GM23338 (cell line): ENCODE results near the gene ITPR2. TPM values are rescaled to one million over a fixed set of nuclear protein-coding genes. Genes with fewer than 3 reads are reported as not detected.

Experiments used
- ATAC-seq: fragments of 200-7000 bp; cut with Tn5 transposase; 3 replicates; pipeline ENCODE4 v1.9.1; 2020
- DNase-seq: peaks from one replicate; pipeline ENCODE4 v3.0.0-alpha.2; 2015; ENCODE audit warnings: low spot score
- H2AFZ ChIP-seq: fragments of 200-600 bp; sonication (generic); 2 replicates; pipeline ENCODE4 v1.8.0; 2016; ENCODE audit warnings: antibody characterized with exemption, mild to moderate bottlenecking, moderate library complexity
- H3F3A ChIP-seq: fragments of 200-600 bp; sonication (generic); replicated peaks from 2 replicates; pipeline ENCODE4 v1.8.0; 2017; ENCODE audit warnings: antibody characterized with exemption, mixed run types, low read depth
- H3K27ac ChIP-seq: fragments of 200-600 bp; sonication (generic); 2 replicates; pipeline ENCODE4 v1.6.1; 2016; ENCODE audit warnings: low read depth
- H3K27me3 ChIP-seq: fragments of 200-600 bp; sonication (generic); 2 replicates; pipeline ENCODE4 v1.8.0; 2016; ENCODE audit warnings: mild to moderate bottlenecking, mixed run types, moderate library complexity; ENCODE audit not compliant: insufficient read depth
- H3K36me3 ChIP-seq: fragments of 200-600 bp; sonication (generic); 2 replicates; pipeline ENCODE4 v1.8.0; 2016; ENCODE audit warnings: mild to moderate bottlenecking; ENCODE audit not compliant: insufficient read depth
- H3K4me1 ChIP-seq: fragments of 200-600 bp; sonication (generic); 2 replicates; pipeline ENCODE4 v1.8.0; 2016; ENCODE audit warnings: mild to moderate bottlenecking, moderate library complexity; ENCODE audit not compliant: insufficient read depth
- H3K4me2 ChIP-seq: fragments of 200-600 bp; sonication (generic); 2 replicates; pipeline ENCODE4 v1.7.1; 2017; ENCODE audit warnings: mixed run types
- H3K4me3 ChIP-seq: fragments of 200-600 bp; sonication (generic); 2 replicates; pipeline ENCODE4 v1.6.1; 2016; ENCODE audit warnings: mixed run types
- H3K79me2 ChIP-seq: fragments of 200-600 bp; sonication (generic); replicated peaks from 2 replicates; pipeline ENCODE4 v1.8.0; 2017; ENCODE audit warnings: mild to moderate bottlenecking; ENCODE audit not compliant: insufficient read depth
- H3K9me2 ChIP-seq: fragments of 200-600 bp; sonication (generic); 2 replicates; pipeline ENCODE4 v1.8.0; 2017; ENCODE audit not compliant: insufficient read depth
- H4K20me1 ChIP-seq: fragments of 200-600 bp; sonication (generic); replicated peaks from 2 replicates; pipeline ENCODE4 v1.8.0; 2017; ENCODE audit warnings: mild to moderate bottlenecking; ENCODE audit not compliant: insufficient read depth
- H3K27ac Mint-ChIP-seq: 2 replicates; pipeline ENCODE4 v1.8.0; 2020; ENCODE audit warnings: inconsistent platforms, mild to moderate bottlenecking, moderate library complexity, mixed read lengths
- H3K27me3 Mint-ChIP-seq: 3 replicates; pipeline ENCODE4 v1.8.0; 2022; ENCODE audit warnings: low read depth, mild to moderate bottlenecking, moderate library complexity, mixed read lengths, inconsistent platforms; ENCODE audit not compliant: insufficient read depth, poor library complexity
- H3K36me3 Mint-ChIP-seq: 3 replicates; pipeline ENCODE4 v1.8.0; 2021; ENCODE audit warnings: low read depth, mild to moderate bottlenecking, inconsistent platforms, moderate library complexity, mixed read lengths
- H3K4me1 Mint-ChIP-seq: 3 replicates; pipeline ENCODE4 v1.8.0; 2020; ENCODE audit warnings: mild to moderate bottlenecking, inconsistent platforms, mixed read lengths
- H3K4me3 Mint-ChIP-seq: 3 replicates; pipeline ENCODE4 v1.8.0; 2021; ENCODE audit warnings: moderate library complexity, mild to moderate bottlenecking, inconsistent platforms, mixed read lengths
- H3K9me3 Mint-ChIP-seq: 3 replicates; pipeline ENCODE4 v1.8.0; 2020; ENCODE audit warnings: moderate library complexity, mild to moderate bottlenecking, inconsistent platforms, mixed read lengths
- CREB1 ChIP-seq: fragments of 250-450 bp; sonication (Bioruptor Pico); IDR thresholded peaks from 2 replicates; pipeline ENCODE4 v1.5.0; 2020; ENCODE audit warnings: low read depth, mild to moderate bottlenecking, moderate library complexity
- EZH2 ChIP-seq: fragments of 200-600 bp; sonication (generic); IDR thresholded peaks from one replicate; pipeline ENCODE4 v1.8.0; 2017; ENCODE audit warnings: antibody characterized with exemption, mild to moderate bottlenecking, low read depth; ENCODE audit not compliant: unreplicated experiment
- JUNB ChIP-seq: IDR thresholded peaks from one replicate; pipeline ENCODE4 v1.6.1; 2016; ENCODE audit warnings: antibody characterized with exemption; ENCODE audit not compliant: unreplicated experiment
- NANOG ChIP-seq: IDR thresholded peaks from 2 replicates; pipeline ENCODE4 v1.6.1; 2016; ENCODE audit warnings: antibody characterized with exemption, borderline replicate concordance
- POLR2AphosphoS5 ChIP-seq: IDR thresholded peaks from 2 replicates; pipeline ENCODE4 v1.6.1; 2016; ENCODE audit warnings: antibody characterized with exemption, low read depth
- STAT1 ChIP-seq: IDR thresholded peaks from one replicate; pipeline ENCODE4 v1.6.1; 2016; ENCODE audit warnings: antibody characterized with exemption; ENCODE audit not compliant: unreplicated experiment
- ZNF114 ChIP-seq: fragments of 250-450 bp; sonication (Bioruptor Pico); IDR thresholded peaks from 2 replicates; pipeline ENCODE4 v1.5.0; 2020; ENCODE audit warnings: mild to moderate bottlenecking, moderate library complexity
- polyA plus RNA-seq: library from polyadenylated mRNA; unstranded; fragments of >200 nt; fragmentation: Nextera tagmentation; extraction: Ambion mirVana; gene quantifications from 2 replicates; pipeline ENCODE4 v1.2.1, GENCODE V29; 2016
- total RNA-seq: library from RNA; depleted of rRNA; stranded (reverse); fragments of >200 nt; shearing (Covaris generic); gene quantifications from 2 replicates; pipeline ENCODE4 v1.2.3, GENCODE V29; 2014
- TF ChIP-seq, protein P1 (sequence below), 2 experiments: fragments of 200-600 bp in 1 of 2; sonication (generic) in 1 of 2; conservative IDR thresholded peaks; 2 replicates each; pipeline versions ENCODE4 v1.5.1 to v1.6.1; 2016 to 2017; ENCODE audit warnings: antibody characterized with exemption in 2 of 2, low read depth in 2 of 2, mild to moderate bottlenecking in 2 of 2, moderate library complexity in 1 of 2
- TF ChIP-seq, protein P2 (sequence below): IDR thresholded peaks from one replicate; pipeline ENCODE4 v1.6.1; 2018; ENCODE audit warnings: antibody characterized with exemption; ENCODE audit not compliant: unreplicated experiment
- TF ChIP-seq, protein P3 (sequence below): IDR thresholded peaks from 2 replicates; pipeline ENCODE4 v1.6.1; 2016; ENCODE audit warnings: antibody characterized with exemption

Gene ITPR2
- total and polyA plus RNA-seq, 2 experiments from 2014 or later: 44.5 to 65.2 TPM

DNA sequence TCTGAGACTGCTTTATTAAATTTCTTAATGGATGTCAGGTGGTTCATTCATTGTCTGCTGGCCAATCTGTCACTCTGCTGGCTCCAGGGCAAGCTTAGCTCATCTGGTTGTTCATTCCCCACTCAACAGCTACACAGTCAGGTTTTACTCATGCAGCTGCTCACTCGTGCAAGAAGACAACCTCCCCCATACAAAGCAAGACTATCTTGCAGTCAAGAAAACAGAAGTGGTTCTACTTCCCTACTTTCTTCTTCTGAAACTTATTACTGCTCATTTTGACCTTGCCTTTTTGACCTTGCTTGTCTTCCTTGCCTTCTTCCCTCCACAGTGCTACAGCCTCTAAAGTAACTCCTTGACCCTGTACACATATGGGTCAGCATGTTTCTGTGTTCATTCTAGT, 359.7 kb downstream of the ITPR2 start:
- Histone ChIP-seq H3K27ac (no peak overlapping the region), H3K27me3 (no peaks in the 10 kb centered on the region), H3K4me2 (no peak overlapping the region), H3K9me2 (no peaks in the 10 kb centered on the region), H3K79me2 (no peaks in the 10 kb centered on the region), H2AFZ (no peak overlapping the region), H3F3A (no peaks in the 10 kb centered on the region), H3K4me1 (peaks cover 9% of the 10 kb centered on the region; the same call in 1 of the 2 replicates), H3K4me3 (no peak overlapping the region), H4K20me1 (no peaks in the 10 kb centered on the region), H3K36me3 (peaks cover 4% of the 10 kb centered on the region; the same call in 1 of the 2 replicates)
- no peak for TF ChIP-seq JUNB
- TF ChIP-seq, protein P1, sequence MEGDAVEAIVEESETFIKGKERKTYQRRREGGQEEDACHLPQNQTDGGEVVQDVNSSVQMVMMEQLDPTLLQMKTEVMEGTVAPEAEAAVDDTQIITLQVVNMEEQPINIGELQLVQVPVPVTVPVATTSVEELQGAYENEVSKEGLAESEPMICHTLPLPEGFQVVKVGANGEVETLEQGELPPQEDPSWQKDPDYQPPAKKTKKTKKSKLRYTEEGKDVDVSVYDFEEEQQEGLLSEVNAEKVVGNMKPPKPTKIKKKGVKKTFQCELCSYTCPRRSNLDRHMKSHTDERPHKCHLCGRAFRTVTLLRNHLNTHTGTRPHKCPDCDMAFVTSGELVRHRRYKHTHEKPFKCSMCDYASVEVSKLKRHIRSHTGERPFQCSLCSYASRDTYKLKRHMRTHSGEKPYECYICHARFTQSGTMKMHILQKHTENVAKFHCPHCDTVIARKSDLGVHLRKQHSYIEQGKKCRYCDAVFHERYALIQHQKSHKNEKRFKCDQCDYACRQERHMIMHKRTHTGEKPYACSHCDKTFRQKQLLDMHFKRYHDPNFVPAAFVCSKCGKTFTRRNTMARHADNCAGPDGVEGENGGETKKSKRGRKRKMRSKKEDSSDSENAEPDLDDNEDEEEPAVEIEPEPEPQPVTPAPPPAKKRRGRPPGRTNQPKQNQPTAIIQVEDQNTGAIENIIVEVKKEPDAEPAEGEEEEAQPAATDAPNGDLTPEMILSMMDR (conservative IDR thresholded peaks at IDR 0.05; ENCODE audit: low read depth in 2 of 2): no peak
- no peak for TF ChIP-seq ZNF114 (CRISPR knock-in tag)
- TF ChIP-seq NANOG: no peak
- no peak for TF ChIP-seq POLR2AphosphoS5
- TF ChIP-seq, protein P2, sequence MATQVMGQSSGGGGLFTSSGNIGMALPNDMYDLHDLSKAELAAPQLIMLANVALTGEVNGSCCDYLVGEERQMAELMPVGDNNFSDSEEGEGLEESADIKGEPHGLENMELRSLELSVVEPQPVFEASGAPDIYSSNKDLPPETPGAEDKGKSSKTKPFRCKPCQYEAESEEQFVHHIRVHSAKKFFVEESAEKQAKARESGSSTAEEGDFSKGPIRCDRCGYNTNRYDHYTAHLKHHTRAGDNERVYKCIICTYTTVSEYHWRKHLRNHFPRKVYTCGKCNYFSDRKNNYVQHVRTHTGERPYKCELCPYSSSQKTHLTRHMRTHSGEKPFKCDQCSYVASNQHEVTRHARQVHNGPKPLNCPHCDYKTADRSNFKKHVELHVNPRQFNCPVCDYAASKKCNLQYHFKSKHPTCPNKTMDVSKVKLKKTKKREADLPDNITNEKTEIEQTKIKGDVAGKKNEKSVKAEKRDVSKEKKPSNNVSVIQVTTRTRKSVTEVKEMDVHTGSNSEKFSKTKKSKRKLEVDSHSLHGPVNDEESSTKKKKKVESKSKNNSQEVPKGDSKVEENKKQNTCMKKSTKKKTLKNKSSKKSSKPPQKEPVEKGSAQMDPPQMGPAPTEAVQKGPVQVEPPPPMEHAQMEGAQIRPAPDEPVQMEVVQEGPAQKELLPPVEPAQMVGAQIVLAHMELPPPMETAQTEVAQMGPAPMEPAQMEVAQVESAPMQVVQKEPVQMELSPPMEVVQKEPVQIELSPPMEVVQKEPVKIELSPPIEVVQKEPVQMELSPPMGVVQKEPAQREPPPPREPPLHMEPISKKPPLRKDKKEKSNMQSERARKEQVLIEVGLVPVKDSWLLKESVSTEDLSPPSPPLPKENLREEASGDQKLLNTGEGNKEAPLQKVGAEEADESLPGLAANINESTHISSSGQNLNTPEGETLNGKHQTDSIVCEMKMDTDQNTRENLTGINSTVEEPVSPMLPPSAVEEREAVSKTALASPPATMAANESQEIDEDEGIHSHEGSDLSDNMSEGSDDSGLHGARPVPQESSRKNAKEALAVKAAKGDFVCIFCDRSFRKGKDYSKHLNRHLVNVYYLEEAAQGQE: no peak
- no peak for TF ChIP-seq STAT1
- TF ChIP-seq EZH2: no peak
- Mint-ChIP-seq H3K27ac (no peak overlapping the region), H3K36me3 (peaks cover 30% of the 10 kb centered on the region), H3K4me3 (no peak overlapping the region), H3K27me3 (no peaks in the 10 kb centered on the region), H3K9me3 (no peaks in the 10 kb centered on the region), H3K4me1 (peaks cover 20% of the 10 kb centered on the region)
- ATAC-seq: no peak
- no peak for DNase-seq

DNA sequence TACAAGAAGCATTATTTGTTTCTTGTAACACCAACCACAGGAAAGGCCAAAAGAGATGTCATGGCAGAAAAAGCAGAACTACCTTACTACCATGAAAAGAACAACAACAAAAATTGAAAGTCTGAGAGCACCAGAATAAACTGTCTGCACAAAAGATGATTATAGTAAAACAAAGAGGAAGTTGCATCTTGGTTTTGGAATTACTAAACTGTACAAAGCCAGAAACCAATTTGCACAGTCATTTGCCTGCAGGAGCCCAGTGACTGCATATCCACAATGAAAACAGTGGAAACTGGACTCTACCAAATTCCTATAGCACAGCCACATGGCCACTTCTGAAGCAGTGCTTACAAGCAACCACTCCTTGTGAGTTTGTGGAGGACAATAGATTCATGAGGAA, 361.4 kb downstream of the ITPR2 start:
- Histone ChIP-seq H3K4me2 (no peak overlapping the region), H2AFZ (no peak overlapping the region), H3K36me3 (peaks cover 4% of the 10 kb centered on the region; the same call in 1 of the 2 replicates), H3K27ac (no peak overlapping the region), H4K20me1 (no peaks in the 10 kb centered on the region), H3K9me2 (no peaks in the 10 kb centered on the region), H3K4me1 (peaks cover 13% of the 10 kb centered on the region; the same call in 1 of the 2 replicates), H3K27me3 (no peaks in the 10 kb centered on the region), H3F3A (no peaks in the 10 kb centered on the region), H3K4me3 (no peak overlapping the region), H3K79me2 (no peaks in the 10 kb centered on the region)
- Mint-ChIP-seq H3K27ac (no peak overlapping the region), H3K4me3 (no peak overlapping the region), H3K9me3 (no peaks in the 10 kb centered on the region), H3K4me1 (peaks cover 24% of the 10 kb centered on the region), H3K36me3 (peaks cover 26% of the 10 kb centered on the region), H3K27me3 (no peaks in the 10 kb centered on the region)
- DNase-seq (no peak), ATAC-seq (no peak)
- TF ChIP-seq STAT1 (no peak), CREB1 (CRISPR knock-in tag) (no peak)
- TF ChIP-seq, protein P3, sequence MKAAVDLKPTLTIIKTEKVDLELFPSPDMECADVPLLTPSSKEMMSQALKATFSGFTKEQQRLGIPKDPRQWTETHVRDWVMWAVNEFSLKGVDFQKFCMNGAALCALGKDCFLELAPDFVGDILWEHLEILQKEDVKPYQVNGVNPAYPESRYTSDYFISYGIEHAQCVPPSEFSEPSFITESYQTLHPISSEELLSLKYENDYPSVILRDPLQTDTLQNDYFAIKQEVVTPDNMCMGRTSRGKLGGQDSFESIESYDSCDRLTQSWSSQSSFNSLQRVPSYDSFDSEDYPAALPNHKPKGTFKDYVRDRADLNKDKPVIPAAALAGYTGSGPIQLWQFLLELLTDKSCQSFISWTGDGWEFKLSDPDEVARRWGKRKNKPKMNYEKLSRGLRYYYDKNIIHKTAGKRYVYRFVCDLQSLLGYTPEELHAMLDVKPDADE: no peak
